H9 (cell line): Measurements from ENCODE around the gene USP9Y. TPM values are rescaled to one million over a fixed set of nuclear protein-coding genes. Genes with fewer than 3 reads are reported as not detected.

ENCODE experiments used
- DNase-seq: peaks from one replicate; pipeline ENCODE4 v3.0.0-alpha.2; 2017
- H2AFZ ChIP-seq: one replicate; pipeline ENCODE4 v1.6.1; 2013; ENCODE audit warnings: mild to moderate bottlenecking, low read length, control low read depth, moderate library complexity
- H2AK5ac ChIP-seq: 2 replicates; pipeline ENCODE4 v1.6.1; 2013; ENCODE audit warnings: low read length, control low read depth, mixed read lengths; ENCODE audit not compliant: insufficient read length
- H2BK120ac ChIP-seq: one replicate; pipeline ENCODE4 v1.6.1; 2013; ENCODE audit warnings: low read depth, mild to moderate bottlenecking, low read length, control low read depth, inconsistent platforms; ENCODE audit not compliant: poor library complexity, severe bottlenecking
- H2BK12ac ChIP-seq: 2 replicates; pipeline ENCODE4 v1.6.1; 2013; ENCODE audit warnings: low read length, control low read depth, mixed read lengths, low read depth; ENCODE audit not compliant: insufficient read length
- H2BK15ac ChIP-seq: 2 replicates; pipeline ENCODE4 v1.6.1; 2013; ENCODE audit warnings: low read depth, low read length, control low read depth
- H2BK20ac ChIP-seq: one replicate; pipeline ENCODE4 v1.6.1; 2013; ENCODE audit warnings: low read depth, mild to moderate bottlenecking, low read length, control low read depth, inconsistent platforms; ENCODE audit not compliant: poor library complexity, severe bottlenecking
- H2BK5ac ChIP-seq: 2 replicates; pipeline ENCODE4 v1.6.1; 2013; ENCODE audit warnings: low read length, control low read depth, mixed read lengths; ENCODE audit not compliant: insufficient read length
- H3K14ac ChIP-seq: 2 replicates; pipeline ENCODE4 v1.6.1; 2013; ENCODE audit warnings: low read length, control low read depth; ENCODE audit not compliant: insufficient read depth
- H3K18ac ChIP-seq: 2 replicates; pipeline ENCODE4 v1.6.1; 2013; ENCODE audit warnings: low read depth, mild to moderate bottlenecking, mixed read lengths, low read length, control low read depth; ENCODE audit not compliant: insufficient read length
- H3K23ac ChIP-seq: 2 replicates; pipeline ENCODE4 v1.6.1; 2013; ENCODE audit warnings: low read length, control low read depth, mixed read lengths, low read depth; ENCODE audit not compliant: insufficient read length
- H3K23me2 ChIP-seq: 2 replicates; pipeline ENCODE4 v1.6.1; 2013; ENCODE audit warnings: low read depth, mild to moderate bottlenecking, mixed read lengths, low read length, control low read depth; ENCODE audit not compliant: insufficient read length, poor library complexity, severe bottlenecking
- H3K27ac ChIP-seq: 2 replicates; pipeline ENCODE4 v1.5.1; 2013; ENCODE audit warnings: low read length, control low read depth, mixed read lengths, low read depth; ENCODE audit not compliant: insufficient read length
- H3K27me3 ChIP-seq: 2 replicates; pipeline ENCODE4 v1.6.1; 2013; ENCODE audit warnings: low read length, control low read depth, inconsistent platforms; ENCODE audit not compliant: insufficient read depth
- H3K4ac ChIP-seq: 2 replicates; pipeline ENCODE4 v1.6.1; 2013; ENCODE audit warnings: low read depth, mild to moderate bottlenecking, control low read depth, inconsistent platforms, low read length, moderate library complexity
- H3K4me1 ChIP-seq: 2 replicates; pipeline ENCODE4 v1.6.1; 2013; ENCODE audit warnings: low read length, control low read depth, inconsistent platforms; ENCODE audit not compliant: insufficient read depth
- H3K4me2 ChIP-seq: 2 replicates; pipeline ENCODE4 v1.6.1; 2013; ENCODE audit warnings: low read length, control low read depth, mixed read lengths; ENCODE audit not compliant: insufficient read length, insufficient read depth
- H3K56ac ChIP-seq: 2 replicates; pipeline ENCODE4 v1.6.1; 2013; ENCODE audit warnings: low read depth, mild to moderate bottlenecking, mixed read lengths, low read length, control low read depth; ENCODE audit not compliant: insufficient read length
- H3K79me1 ChIP-seq: 2 replicates; pipeline ENCODE4 v1.6.1; 2013; ENCODE audit warnings: low read depth, mild to moderate bottlenecking, moderate library complexity, low read length, control low read depth, inconsistent platforms; ENCODE audit not compliant: insufficient read depth, poor library complexity, severe bottlenecking
- H3K79me2 ChIP-seq: 2 replicates; pipeline ENCODE4 v1.6.1; 2013; ENCODE audit warnings: low read length, control low read depth, inconsistent platforms; ENCODE audit not compliant: insufficient read depth
- H3K9ac ChIP-seq: 2 replicates; pipeline ENCODE4 v1.6.1; 2013; ENCODE audit warnings: low read length, control low read depth, mixed read lengths; ENCODE audit not compliant: insufficient read length; ENCODE audit errors: extremely low read depth
- H3K9me3 ChIP-seq: one replicate; pipeline ENCODE4 v1.6.1; 2013; ENCODE audit warnings: low read depth, low read length, inconsistent platforms; ENCODE audit not compliant: control insufficient read depth
- H3T11ph ChIP-seq: one replicate; pipeline ENCODE4 v1.6.1; 2013; ENCODE audit warnings: mild to moderate bottlenecking, low read length, control low read depth, inconsistent platforms
- H4K20me1 ChIP-seq: one replicate; pipeline ENCODE4 v1.6.1; 2013; ENCODE audit not compliant: control insufficient read depth, insufficient read length, insufficient read depth
- H4K5ac ChIP-seq: 2 replicates; pipeline ENCODE4 v1.6.1; 2013; ENCODE audit warnings: low read depth, mild to moderate bottlenecking, mixed read lengths, low read length, control low read depth; ENCODE audit not compliant: insufficient read length
- H4K8ac ChIP-seq: replicated peaks from 2 replicates; pipeline ENCODE4 v1.6.1; 2013; ENCODE audit warnings: low read length, control low read depth, mixed read lengths, low read depth; ENCODE audit not compliant: insufficient read length
- H4K91ac ChIP-seq: 2 replicates; pipeline ENCODE4 v1.6.1; 2013; ENCODE audit warnings: low read depth, mild to moderate bottlenecking, moderate library complexity, mixed read lengths, low read length, control low read depth; ENCODE audit not compliant: insufficient read length
- H3K27ac Mint-ChIP-seq, 3 experiments: 2 replicates in 2 of 3; 3 replicates in 1 of 3; pipeline ENCODE4 v1.8.0; 2020 to 2021; ENCODE audit warnings: mixed read lengths in 3 of 3, mild to moderate bottlenecking in 1 of 3, moderate library complexity in 1 of 3
- H3K27me3 Mint-ChIP-seq: 2 replicates; pipeline ENCODE4 v1.8.0; 2021; ENCODE audit warnings: low read depth, mild to moderate bottlenecking, moderate library complexity, mixed read lengths
- H3K36me3 Mint-ChIP-seq, 3 experiments: 2 replicates in 2 of 3; 3 replicates in 1 of 3; pipeline ENCODE4 v1.8.0; 2020 to 2021; ENCODE audit warnings: low read depth in 3 of 3, mixed read lengths in 3 of 3; ENCODE audit not compliant: insufficient read depth in 1 of 3
- H3K4me1 Mint-ChIP-seq, 2 experiments: 2 replicates each; pipeline ENCODE4 v1.8.0; 2020; ENCODE audit warnings: mixed read lengths in 2 of 2
- H3K4me3 Mint-ChIP-seq, 2 experiments: 2 replicates in 1 of 2; 3 replicates in 1 of 2; pipeline ENCODE4 v1.8.0; 2020 to 2021; ENCODE audit warnings: mild to moderate bottlenecking in 2 of 2, mixed read lengths in 2 of 2, moderate library complexity in 1 of 2
- H3K9me3 Mint-ChIP-seq, 2 experiments: 2 replicates in 1 of 2; 3 replicates in 1 of 2; pipeline ENCODE4 v1.8.0; 2020; ENCODE audit warnings: mild to moderate bottlenecking in 2 of 2, mixed read lengths in 2 of 2, moderate library complexity in 1 of 2
- CTCF ChIP-seq: fragments of 200-600 bp; sonication (generic); conservative IDR thresholded peaks from 3 replicates; pipeline ENCODE4 v1.8.0; 2021; ENCODE audit warnings: antibody characterized with exemption, mild to moderate bottlenecking
- WGBS: extraction: QIAGEN DNeasy Blood & Tissue Kit; methylation state at CpG from one replicate; pipeline ENCODE4 v1.1.7; 2013; ENCODE audit warnings: missing lambda C conversion rate, low lambda C conversion rate, mixed read lengths; ENCODE audit not compliant: insufficient read length; ENCODE audit errors: extremely low coverage; 5-methylcytosine and 5-hydroxymethylcytosine counted together
- total RNA-seq: library from RNA; stranded (reverse); gene quantifications from 2 replicates; pipeline ENCODE4 v1.2.1, GENCODE V29; 2021

Gene USP9Y
- total RNA-seq, 1 experiment from 2014 or later = not detected

DNA sequence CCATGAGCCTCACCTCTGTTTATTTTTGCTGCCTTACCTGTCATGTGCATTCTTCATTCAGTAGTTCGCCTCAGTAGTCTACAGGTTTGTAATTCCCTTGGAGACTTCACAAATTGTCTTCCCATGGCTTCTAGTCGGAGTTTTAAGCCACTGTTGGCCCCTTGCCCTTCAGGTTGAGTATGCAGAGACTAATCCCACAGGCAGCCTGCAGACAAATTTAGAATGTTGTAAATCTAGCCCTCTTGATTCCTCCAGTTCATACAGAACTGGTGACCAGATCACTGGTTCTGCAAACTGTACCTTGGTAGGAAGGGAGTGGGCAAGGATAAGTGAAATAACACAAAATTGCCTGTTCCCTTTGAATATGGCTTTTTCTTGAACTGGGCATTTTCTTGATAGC is 33.0 kb downstream of the USP9Y start:
- Histone ChIP-seq H3K79me2 (no peaks in the 10 kb centered on the region), H4K5ac (no peak overlapping the region), H2BK5ac (no peak overlapping the region), H3K9me3 (no peaks in the 10 kb centered on the region), H2BK12ac (no peak overlapping the region), H3K4me1 (no peaks in the 10 kb centered on the region), H2BK15ac (no peak overlapping the region), H3K4me2 (no peak overlapping the region), H3K56ac (no peak overlapping the region), H4K20me1 (no peaks in the 10 kb centered on the region), H3K18ac (no peak overlapping the region), H2BK120ac (no peak overlapping the region), H3K9ac (no peak overlapping the region), H2AK5ac (no peak overlapping the region), H2AFZ (no peak overlapping the region), H3K27me3 (no peaks in the 10 kb centered on the region), H3K27ac (no peak overlapping the region), H4K91ac (no peak overlapping the region), H3K23ac (no peak overlapping the region), H2BK20ac (no peak overlapping the region), H3K79me1 (no peaks in the 10 kb centered on the region), H3K23me2 (no peaks in the 10 kb centered on the region), H3T11ph (no peak overlapping the region), H3K14ac (no peak overlapping the region), H4K8ac (no peak overlapping the region), H3K4ac (no peak overlapping the region)
- DNase-seq = no peak
- Mint-ChIP-seq H3K27ac (no peak overlapping the region), H3K9me3 (no peaks in the 10 kb centered on the region), H3K27me3 (no peaks in the 10 kb centered on the region), H3K4me3 (no peak overlapping the region), H3K4me1 (no peaks in the 10 kb centered on the region), H3K36me3 (no peaks in the 10 kb centered on the region)
- no CpG with 5 or more reads among the region's 2 CpGs for WGBS
- TF ChIP-seq CTCF = no peak
